ENCODE measurements around the gene ALCAM.

Gene ALCAM

GRCh38 chr3:105436687-105437086 is 70.0 kb downstream of the ALCAM start:
- H3K4me3 ChIP-seq = no peak overlapping the region
- TF ChIP-seq CTCF (IDR thresholded peaks at IDR 0.05) = no peak
- H3K27ac ChIP-seq = no peak overlapping the region
- no peak for DNase-seq (ENCODE audit: low spot score)

GRCh38 chr3:105440113-105440512 is 73.4 kb downstream of the ALCAM start:
- no peak overlapping the region for H3K27ac ChIP-seq
- DNase-seq (ENCODE audit: low spot score) = no peak
- TF ChIP-seq CTCF (IDR thresholded peaks at IDR 0.05) = no peak
- H3K4me3 ChIP-seq = no peak overlapping the region

- DNase-seq (ENCODE audit: low spot score) = no peak
- no peak for TF ChIP-seq CTCF (IDR thresholded peaks at IDR 0.05)
- Histone ChIP-seq H3K4me3 (no peak overlapping the region), H3K27ac (no peak overlapping the region)
These were observed 78.0 kb downstream of the ALCAM start for GRCh38 chr3:105444725-105445124.

- H3K4me3 ChIP-seq = no peak overlapping the region
- no peak for DNase-seq (ENCODE audit: low spot score)
- no peak overlapping the region for H3K27ac ChIP-seq
- TF ChIP-seq CTCF (IDR thresholded peaks at IDR 0.05) = no peak
These were observed 81.8 kb downstream of the ALCAM start for GRCh38 chr3:105448338-105448982.

GRCh38 chr3:105449414-105449813 is 82.7 kb downstream of the ALCAM start:
- no peak for TF ChIP-seq CTCF (IDR thresholded peaks at IDR 0.05)
- Histone ChIP-seq H3K4me3 (no peak overlapping the region), H3K27ac (no peak overlapping the region)
- DNase-seq (ENCODE audit: low spot score) = no peak

- no peak for DNase-seq (ENCODE audit: low spot score)
- Histone ChIP-seq H3K27ac (no peak overlapping the region), H3K4me3 (no peak overlapping the region)
- no peak for TF ChIP-seq CTCF (IDR thresholded peaks at IDR 0.05)
These were observed 89.3 kb downstream of the ALCAM start for GRCh38 chr3:105456017-105456416.

- no peak for DNase-seq (ENCODE audit: low spot score)
- no peak for TF ChIP-seq CTCF (IDR thresholded peaks at IDR 0.05)
- Histone ChIP-seq H3K4me3 (no peak overlapping the region), H3K27ac (no peak overlapping the region)
These were observed 92.0 kb downstream of the ALCAM start for GRCh38 chr3:105458518-105459215.

Data from coronary artery (tissue), 2 donors.